ENCODE results near the gene TMEM14C.
"Not testable (repeated sequence)": the region's sequence is repeated elsewhere in the genome, so short reads cannot be mapped to it uniquely, and the experiment has no call there.

TMEM14C gene

DNA sequence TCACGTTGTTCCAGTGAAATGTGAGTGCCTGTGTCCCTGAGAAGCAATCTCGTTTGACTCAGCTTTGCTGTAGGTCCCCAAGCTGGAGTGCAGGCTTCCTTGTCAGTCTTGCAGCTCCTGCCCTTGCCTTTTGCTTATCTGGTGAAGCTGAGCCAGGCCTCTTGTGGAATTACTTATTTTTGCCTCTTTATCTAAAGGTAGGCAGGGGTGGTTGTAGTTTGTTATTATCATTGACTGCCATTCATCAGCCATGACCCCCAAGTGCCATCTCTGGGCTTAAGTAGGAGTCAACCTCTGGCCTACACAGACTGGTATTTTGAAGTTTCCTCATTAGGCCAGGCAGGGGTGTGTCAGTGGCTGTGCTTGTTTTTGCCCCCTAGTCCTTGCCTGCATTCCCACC, 26.9 kb downstream of the TMEM14C start:
- Histone ChIP-seq H3K9me3 (ENCODE audit: control insufficient read depth, low read length) (no peaks in the 10 kb centered on the region), H3K9ac (ENCODE audit: low read length) (no peak overlapping the region), H3K4me1 (ENCODE audit: control insufficient read depth, insufficient read depth, low read length) (peaks cover 24% of the 10 kb centered on the region), H3K36me3 (ENCODE audit: control insufficient read depth, insufficient read depth, low read length) (no peaks in the 10 kb centered on the region), H3K4me3 (ENCODE audit: low read length) (no peak overlapping the region), H3K27me3 (ENCODE audit: control insufficient read depth, insufficient read depth, low read length) (no peaks in the 10 kb centered on the region)

DNA sequence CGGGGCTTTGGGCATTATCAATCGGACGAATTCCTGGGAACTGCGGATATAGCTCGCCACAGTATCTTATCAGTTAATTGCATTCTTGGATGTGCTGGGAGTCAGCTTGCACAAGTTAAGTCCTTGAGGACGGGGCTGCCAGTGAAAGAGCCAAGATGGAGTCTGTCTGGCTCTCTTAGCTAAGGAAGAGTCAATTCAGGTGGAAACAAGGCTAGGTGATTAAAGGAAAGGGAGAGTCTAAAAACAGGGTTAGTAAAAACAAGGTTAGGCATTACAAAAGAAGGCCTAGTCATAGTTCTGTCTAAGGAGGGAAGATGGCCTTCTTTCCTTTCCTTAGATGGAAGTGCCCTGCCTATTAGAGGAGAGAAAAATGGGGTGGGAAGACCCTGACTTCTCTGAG, 27.7 kb downstream of the TMEM14C start:
- not testable (repeated sequence) for H3K9ac ChIP-seq (ENCODE audit: low read length); H3K36me3 ChIP-seq (ENCODE audit: control insufficient read depth, insufficient read depth, low read length); H3K4me3 ChIP-seq (ENCODE audit: low read length)

DNA sequence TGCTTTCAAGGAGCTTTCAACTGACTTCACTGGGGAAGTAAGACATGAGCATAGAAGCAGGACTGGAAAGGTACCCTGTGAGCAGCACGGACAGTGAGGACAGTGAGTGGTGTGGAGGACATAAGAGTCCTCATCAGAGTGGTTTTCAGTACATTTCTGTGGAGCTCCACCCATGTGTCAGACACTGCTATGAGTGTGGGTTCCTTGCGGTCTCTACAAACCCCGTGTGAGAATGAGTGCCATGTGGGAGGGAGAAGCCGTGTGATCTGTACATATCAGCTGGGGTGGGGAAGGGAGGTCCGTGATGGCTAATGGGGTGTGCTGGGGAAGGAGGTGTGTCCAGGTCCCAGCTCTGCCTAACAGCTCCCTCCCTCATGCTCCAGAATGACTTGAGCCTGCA, 28.9 kb downstream of the TMEM14C start:
- not testable (repeated sequence) for H3K4me3 ChIP-seq (ENCODE audit: low read length); H3K27me3 ChIP-seq (ENCODE audit: control insufficient read depth, insufficient read depth, low read length); H3K36me3 ChIP-seq (ENCODE audit: control insufficient read depth, insufficient read depth, low read length); H3K9ac ChIP-seq (ENCODE audit: low read length); H3K9me3 ChIP-seq (ENCODE audit: control insufficient read depth, low read length)
- H3K4me1 ChIP-seq (ENCODE audit: control insufficient read depth, insufficient read depth, low read length): peaks cover 22% of the 10 kb centered on the region

More for the DNA sequence above, 27.7 kb downstream of the TMEM14C start:
- H3K4me1 ChIP-seq (ENCODE audit: control insufficient read depth, insufficient read depth, low read length): peaks cover 24% of the 10 kb centered on the region
- H3K27me3 ChIP-seq (ENCODE audit: control insufficient read depth, insufficient read depth, low read length); H3K9me3 ChIP-seq (ENCODE audit: control insufficient read depth, low read length): not testable (repeated sequence)

DNA sequence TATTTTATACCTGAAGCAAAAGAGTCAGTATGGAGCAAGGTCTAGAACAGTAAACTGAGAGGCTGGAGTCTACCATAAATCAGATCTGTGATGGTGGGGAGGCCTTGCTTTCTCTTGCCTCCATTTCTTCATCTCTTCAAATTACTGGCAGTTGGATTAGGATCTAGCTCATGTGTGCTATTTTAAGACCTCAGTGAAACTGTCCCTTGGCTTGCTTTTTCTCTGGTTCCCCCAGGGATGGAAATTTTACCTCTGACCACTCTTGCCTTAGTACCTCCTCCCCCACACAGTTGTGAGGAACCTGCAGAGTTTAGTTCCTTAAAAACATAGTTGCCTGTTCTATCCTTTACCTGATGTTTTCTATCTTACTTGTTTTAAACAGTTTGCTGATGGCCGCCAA, 33.2 kb downstream of the TMEM14C start:
- Histone ChIP-seq H3K9ac (ENCODE audit: low read length) (no peak overlapping the region), H3K4me3 (ENCODE audit: low read length) (no peak overlapping the region), H3K27me3 (ENCODE audit: control insufficient read depth, insufficient read depth, low read length) (no peaks in the 10 kb centered on the region), H3K36me3 (ENCODE audit: control insufficient read depth, insufficient read depth, low read length) (no peaks in the 10 kb centered on the region), H3K9me3 (ENCODE audit: control insufficient read depth, low read length) (no peaks in the 10 kb centered on the region), H3K4me1 (ENCODE audit: control insufficient read depth, insufficient read depth, low read length) (no peaks in the 10 kb centered on the region)

DNA sequence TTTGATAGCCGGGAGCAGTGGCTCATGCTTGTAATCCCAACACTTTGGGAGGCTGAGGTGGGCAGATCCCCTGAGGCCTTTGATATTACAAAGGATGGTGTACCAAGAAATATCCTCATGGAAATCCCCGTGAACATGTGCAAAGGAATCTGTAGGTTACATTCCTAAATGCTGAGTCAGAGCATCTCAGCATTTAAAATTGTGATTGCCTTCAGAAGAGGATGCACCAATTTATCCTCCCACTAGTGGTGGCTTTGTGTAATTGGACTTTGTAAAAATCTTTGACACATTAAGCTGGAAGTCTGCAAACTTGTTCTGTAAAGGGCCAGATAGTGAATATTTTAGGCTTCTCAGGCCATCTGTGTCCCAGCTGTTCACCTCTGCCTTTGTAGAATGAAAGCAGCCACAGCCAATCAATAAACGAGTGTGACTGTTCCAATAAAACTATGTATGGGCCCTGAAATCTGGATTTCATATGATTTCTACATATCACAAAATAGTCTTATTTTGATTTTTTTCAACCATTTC, 36.5 kb downstream of the TMEM14C start:
- Histone ChIP-seq H3K4me1 (ENCODE audit: control insufficient read depth, insufficient read depth, low read length) (no peaks in the 10 kb centered on the region), H3K9ac (ENCODE audit: low read length) (no peak overlapping the region), H3K9me3 (ENCODE audit: control insufficient read depth, low read length) (no peaks in the 10 kb centered on the region), H3K36me3 (ENCODE audit: control insufficient read depth, insufficient read depth, low read length) (no peaks in the 10 kb centered on the region), H3K4me3 (ENCODE audit: low read length) (no peak overlapping the region), H3K27me3 (ENCODE audit: control insufficient read depth, insufficient read depth, low read length) (no peaks in the 10 kb centered on the region)

DNA sequence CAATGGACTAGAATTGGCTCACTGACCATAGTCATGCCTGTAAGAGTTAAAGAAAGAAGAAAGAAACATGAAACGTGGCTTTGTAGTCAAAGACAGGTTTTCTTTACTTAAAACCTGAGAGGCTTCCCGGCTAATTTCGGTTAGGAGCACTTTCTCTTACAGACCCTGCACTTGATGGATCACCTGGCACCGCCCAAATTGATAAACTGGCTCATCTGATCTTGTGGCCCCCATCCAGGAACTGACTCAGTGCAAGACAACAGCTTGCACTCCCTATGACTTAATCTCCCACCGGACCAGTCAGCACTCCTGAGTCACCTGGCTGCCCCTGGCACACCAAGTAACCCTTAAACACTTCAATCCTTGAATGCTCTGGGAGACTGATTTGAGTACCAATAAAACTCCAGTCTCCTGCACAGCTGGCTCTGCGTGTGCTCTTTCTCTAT, 37.0 kb downstream of the TMEM14C start:
- Histone ChIP-seq H3K27me3 (ENCODE audit: control insufficient read depth, insufficient read depth, low read length) (no peaks in the 10 kb centered on the region), H3K36me3 (ENCODE audit: control insufficient read depth, insufficient read depth, low read length) (no peaks in the 10 kb centered on the region), H3K9me3 (ENCODE audit: control insufficient read depth, low read length) (no peaks in the 10 kb centered on the region), H3K9ac (ENCODE audit: low read length) (no peak overlapping the region), H3K4me1 (ENCODE audit: control insufficient read depth, insufficient read depth, low read length) (no peaks in the 10 kb centered on the region), H3K4me3 (ENCODE audit: low read length) (no peak overlapping the region)

DNA sequence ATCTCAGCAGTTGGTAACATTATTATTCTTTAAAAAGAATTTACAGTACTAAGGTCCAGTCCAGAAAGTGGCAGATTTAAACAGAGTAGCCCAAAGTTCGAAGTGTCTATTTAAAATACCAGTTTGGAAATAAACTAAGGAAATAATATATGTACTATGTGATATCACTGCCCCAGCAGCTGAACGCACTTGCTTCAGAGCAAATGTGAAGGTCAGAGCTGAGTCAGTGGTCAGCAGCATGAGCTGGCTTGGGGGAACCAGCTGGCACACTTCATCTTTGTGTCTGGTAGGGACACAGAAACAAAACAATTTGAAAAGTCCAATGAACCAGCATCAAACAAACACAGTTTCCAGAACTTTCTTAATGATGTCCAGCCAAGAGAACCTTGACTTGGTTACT, 40.1 kb downstream of the TMEM14C start:
- H3K4me3 ChIP-seq (ENCODE audit: low read length): no peak overlapping the region
- no peaks in the 10 kb centered on the region for H3K27me3 ChIP-seq (ENCODE audit: control insufficient read depth, insufficient read depth, low read length)
- no peaks in the 10 kb centered on the region for H3K36me3 ChIP-seq (ENCODE audit: control insufficient read depth, insufficient read depth, low read length)

DNA sequence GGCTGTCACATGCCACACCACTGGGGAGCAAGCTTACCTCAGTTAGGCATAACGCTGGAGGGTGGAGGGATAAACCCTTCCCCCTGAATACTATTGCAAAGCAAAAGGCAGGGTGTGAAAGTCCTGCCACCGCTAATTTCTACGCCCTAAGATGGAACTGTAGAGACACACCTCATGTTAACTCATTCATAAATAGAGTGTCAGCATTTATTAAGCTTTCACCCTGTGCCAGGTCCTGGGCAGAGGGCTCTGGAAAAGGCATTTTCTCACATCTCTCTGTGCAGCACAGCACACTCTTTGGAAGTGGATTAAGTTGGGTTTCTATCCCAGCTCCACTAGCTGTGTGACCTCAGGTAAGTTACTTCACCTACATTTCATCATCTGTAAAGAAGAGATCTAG, 46.5 kb downstream of the TMEM14C start:
- H3K9ac ChIP-seq (ENCODE audit: low read length): no peak overlapping the region
- H3K4me3 ChIP-seq (ENCODE audit: low read length): no peak overlapping the region
- H3K9me3 ChIP-seq (ENCODE audit: control insufficient read depth, low read length): no peaks in the 10 kb centered on the region
- H3K27me3 ChIP-seq (ENCODE audit: control insufficient read depth, insufficient read depth, low read length): no peaks in the 10 kb centered on the region
- no peaks in the 10 kb centered on the region for H3K4me1 ChIP-seq (ENCODE audit: control insufficient read depth, insufficient read depth, low read length)
- no peaks in the 10 kb centered on the region for H3K36me3 ChIP-seq (ENCODE audit: control insufficient read depth, insufficient read depth, low read length)

More for the DNA sequence above, 40.1 kb downstream of the TMEM14C start:
- H3K9ac ChIP-seq (ENCODE audit: low read length): no peak overlapping the region
- H3K4me1 ChIP-seq (ENCODE audit: control insufficient read depth, insufficient read depth, low read length): no peaks in the 10 kb centered on the region
- no peaks in the 10 kb centered on the region for H3K9me3 ChIP-seq (ENCODE audit: control insufficient read depth, low read length)

DNA sequence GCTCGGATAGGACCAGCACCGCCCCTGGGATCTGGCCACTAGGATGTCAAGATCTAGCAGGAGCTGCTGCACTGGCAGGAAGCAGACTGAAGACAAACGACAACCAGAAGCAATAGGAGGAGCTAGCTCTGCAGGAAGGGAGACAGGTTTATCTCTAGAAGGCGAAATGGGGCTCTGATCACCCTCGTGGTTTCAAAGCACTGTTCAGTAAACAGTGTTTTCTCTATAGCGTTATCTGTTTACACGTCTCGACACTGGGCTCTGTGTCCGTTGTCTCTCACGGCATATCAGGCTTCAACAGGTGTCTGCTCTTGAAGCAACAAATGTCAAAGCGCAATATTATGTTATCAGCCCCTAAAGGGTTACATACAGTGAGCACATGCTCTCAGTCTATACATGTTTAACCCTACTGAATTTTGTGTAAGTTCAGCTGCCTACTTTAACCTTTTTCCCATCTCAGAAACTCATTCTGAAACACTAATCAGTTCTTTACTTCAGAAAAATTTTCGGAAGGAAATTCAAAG, 48.6 kb downstream of the TMEM14C start:
- H3K36me3 ChIP-seq (ENCODE audit: control insufficient read depth, insufficient read depth, low read length): no peaks in the 10 kb centered on the region
- H3K4me3 ChIP-seq (ENCODE audit: low read length): no peak overlapping the region
- H3K9me3 ChIP-seq (ENCODE audit: control insufficient read depth, low read length): no peaks in the 10 kb centered on the region
- H3K9ac ChIP-seq (ENCODE audit: low read length): no peak overlapping the region
- H3K27me3 ChIP-seq (ENCODE audit: control insufficient read depth, insufficient read depth, low read length): no peaks in the 10 kb centered on the region
- no peaks in the 10 kb centered on the region for H3K4me1 ChIP-seq (ENCODE audit: control insufficient read depth, insufficient read depth, low read length)

DNA sequence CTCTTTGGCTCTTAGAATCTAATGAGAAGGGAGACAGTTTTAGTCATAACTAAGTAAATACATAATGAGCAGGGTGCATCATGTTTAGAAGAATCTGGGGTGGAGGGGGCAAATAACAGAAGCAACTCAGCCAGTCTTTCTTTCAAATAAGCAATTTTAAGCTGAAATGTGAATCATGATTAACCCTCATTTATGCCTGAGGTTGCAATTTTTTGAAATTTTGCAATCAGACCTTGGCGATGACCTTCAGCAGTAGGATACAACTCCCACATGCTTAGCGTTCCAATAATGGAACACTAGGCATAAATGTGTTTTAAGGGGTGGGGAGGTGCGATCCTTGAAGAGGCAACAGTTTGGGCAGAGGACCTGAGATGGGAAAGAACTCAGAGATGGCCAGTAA, 55.4 kb downstream of the TMEM14C start:
- H3K36me3 ChIP-seq (ENCODE audit: control insufficient read depth, insufficient read depth, low read length): no peaks in the 10 kb centered on the region
- H3K9me3 ChIP-seq (ENCODE audit: control insufficient read depth, low read length): no peaks in the 10 kb centered on the region
- H3K4me1 ChIP-seq (ENCODE audit: control insufficient read depth, insufficient read depth, low read length): no peaks in the 10 kb centered on the region
- no peak overlapping the region for H3K9ac ChIP-seq (ENCODE audit: low read length)
- no peak overlapping the region for H3K4me3 ChIP-seq (ENCODE audit: low read length)
- H3K27me3 ChIP-seq (ENCODE audit: control insufficient read depth, insufficient read depth, low read length): no peaks in the 10 kb centered on the region

DNA sequence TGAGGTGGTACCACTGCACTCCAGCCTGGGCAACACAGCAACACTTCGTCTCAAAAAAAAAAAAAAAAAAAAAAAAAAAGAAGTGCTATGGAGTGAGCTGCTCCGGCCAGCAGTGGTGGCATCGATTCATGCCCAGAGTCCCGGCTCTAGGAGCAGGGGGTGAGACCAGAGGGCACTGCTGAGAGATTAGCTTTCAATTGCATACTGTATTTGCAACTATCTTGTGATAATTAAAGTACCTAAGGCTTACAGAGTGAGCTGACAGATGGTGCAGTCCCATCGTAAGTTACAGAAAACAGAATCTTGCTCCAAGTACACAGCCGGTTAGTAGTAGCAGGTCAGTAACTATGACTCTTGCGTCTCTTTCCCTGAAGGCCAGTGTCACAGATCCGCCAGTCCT, 56.2 kb downstream of the TMEM14C start:
- H3K36me3 ChIP-seq (ENCODE audit: control insufficient read depth, insufficient read depth, low read length): no peaks in the 10 kb centered on the region
- H3K9ac ChIP-seq (ENCODE audit: low read length): no peak overlapping the region
- no peak overlapping the region for H3K4me3 ChIP-seq (ENCODE audit: low read length)

More for the DNA sequence above, 56.2 kb downstream of the TMEM14C start:
- no peaks in the 10 kb centered on the region for H3K9me3 ChIP-seq (ENCODE audit: control insufficient read depth, low read length)
- no peaks in the 10 kb centered on the region for H3K4me1 ChIP-seq (ENCODE audit: control insufficient read depth, insufficient read depth, low read length)
- no peaks in the 10 kb centered on the region for H3K27me3 ChIP-seq (ENCODE audit: control insufficient read depth, insufficient read depth, low read length)

Measured in mucosa of stomach (tissue), 1 donor.